Measurements from ENCODE around the gene KIR3DL3.

DNA sequence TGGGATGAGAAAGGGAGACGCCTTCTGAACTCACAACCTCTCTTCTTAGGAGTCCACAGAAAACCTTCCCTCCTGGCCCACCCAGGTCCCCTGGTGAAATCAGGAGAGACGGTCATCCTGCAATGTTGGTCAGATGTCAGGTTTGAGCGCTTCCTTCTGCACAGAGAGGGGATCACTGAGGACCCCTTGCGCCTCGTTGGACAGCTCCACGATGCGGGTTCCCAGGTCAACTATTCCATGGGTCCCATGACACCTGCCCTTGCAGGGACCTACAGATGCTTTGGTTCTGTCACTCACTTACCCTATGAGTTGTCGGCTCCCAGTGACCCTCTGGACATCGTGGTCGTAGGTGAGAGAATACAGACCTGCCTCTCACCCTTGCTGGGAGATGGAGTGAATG, 3.3 kb downstream of the KIR3DL3 start:
- TF ChIP-seq, protein P1, sequence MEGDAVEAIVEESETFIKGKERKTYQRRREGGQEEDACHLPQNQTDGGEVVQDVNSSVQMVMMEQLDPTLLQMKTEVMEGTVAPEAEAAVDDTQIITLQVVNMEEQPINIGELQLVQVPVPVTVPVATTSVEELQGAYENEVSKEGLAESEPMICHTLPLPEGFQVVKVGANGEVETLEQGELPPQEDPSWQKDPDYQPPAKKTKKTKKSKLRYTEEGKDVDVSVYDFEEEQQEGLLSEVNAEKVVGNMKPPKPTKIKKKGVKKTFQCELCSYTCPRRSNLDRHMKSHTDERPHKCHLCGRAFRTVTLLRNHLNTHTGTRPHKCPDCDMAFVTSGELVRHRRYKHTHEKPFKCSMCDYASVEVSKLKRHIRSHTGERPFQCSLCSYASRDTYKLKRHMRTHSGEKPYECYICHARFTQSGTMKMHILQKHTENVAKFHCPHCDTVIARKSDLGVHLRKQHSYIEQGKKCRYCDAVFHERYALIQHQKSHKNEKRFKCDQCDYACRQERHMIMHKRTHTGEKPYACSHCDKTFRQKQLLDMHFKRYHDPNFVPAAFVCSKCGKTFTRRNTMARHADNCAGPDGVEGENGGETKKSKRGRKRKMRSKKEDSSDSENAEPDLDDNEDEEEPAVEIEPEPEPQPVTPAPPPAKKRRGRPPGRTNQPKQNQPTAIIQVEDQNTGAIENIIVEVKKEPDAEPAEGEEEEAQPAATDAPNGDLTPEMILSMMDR (IDR thresholded peaks at IDR 0.05): no peak
- TF ChIP-seq POLR2A (IDR thresholded peaks at IDR 0.05): no peak

Measured in body of pancreas (tissue), 4 donors.